B cell (primary cell): Measurements from ENCODE around the gene ZDHHC20. TPM values are rescaled to one million over a fixed set of nuclear protein-coding genes. Genes with fewer than 3 reads are reported as not detected.

Experiments
- ATAC-seq: fragments of 200-7000 bp; cut with Tn5 transposase; one replicate; pipeline ENCODE4 v1.10.0; 2021; ENCODE audit warnings: low read depth, mild to moderate bottlenecking, moderate number of reproducible peaks, moderate library complexity
- CTCF ChIA-PET: fragments of 350-600 bp; sonication (Branson Sonifier 250); formaldehyde crosslinking; loops from one replicate; lab custom pipeline; 2021; ENCODE audit warnings: antibody characterized with exemption, inconsistent platforms; lab: Charles Lee
- POLR2A ChIA-PET: fragments of 350-600 bp; sonication (Branson Sonifier 250); formaldehyde crosslinking; loops from one replicate; lab custom pipeline; 2021; ENCODE audit warnings: antibody characterized with exemption; lab: Charles Lee
- DNase-seq: peaks from one replicate; pipeline ENCODE4 v3.0.0; 2013
- H2AFZ ChIP-seq: 2 replicates; pipeline ENCODE4 v1.6.1; 2012; ENCODE audit warnings: mild to moderate bottlenecking, low read depth, low read length; ENCODE audit not compliant: insufficient read depth, poor library complexity, severe bottlenecking
- H3K27ac ChIP-seq, 2 donors: 1 replicate in 1 of 2; 2 replicates in 1 of 2; pipeline ENCODE4 v1.5.1; 2012 to 2013; ENCODE audit warnings: low read length in 2 of 2, mild to moderate bottlenecking in 2 of 2, moderate library complexity in 1 of 2
- H3K27me3 ChIP-seq, 4 experiments: fragments of 200-600 bp in 1 of 4; sonication (generic) in 1 of 4; replicated peaks in 1 of 4; 1 replicate in 2 of 4; 2 replicates in 2 of 4; pipeline versions ENCODE4 v1.6.1 to v1.7.0; 2013 to 2016; ENCODE audit warnings: low read length in 3 of 4, mild to moderate bottlenecking in 2 of 4, mixed read lengths in 1 of 4, moderate library complexity in 1 of 4; ENCODE audit not compliant: insufficient read depth in 4 of 4, control insufficient read depth in 3 of 4; ENCODE audit errors: control extremely low read depth in 1 of 4
- H3K36me3 ChIP-seq, 2 experiments: replicated peaks in 1 of 2; 1 replicate in 1 of 2; 2 replicates in 1 of 2; pipeline versions ENCODE4 v1.6.1 to v1.7.1; 2013; ENCODE audit warnings: low read length in 1 of 2; ENCODE audit not compliant: insufficient read depth in 2 of 2, control insufficient read depth in 1 of 2; ENCODE audit errors: control extremely low read depth in 1 of 2, extremely low read depth in 1 of 2
- H3K4me1 ChIP-seq, 2 donors: fragments of 200-600 bp in 1 of 2; sonication (generic) in 1 of 2; 1 replicate in 1 of 2; 2 replicates in 1 of 2; pipeline versions ENCODE4 v1.5.1 to v1.6.1; 2013 to 2017; ENCODE audit warnings: low read length in 2 of 2; ENCODE audit not compliant: control insufficient read depth in 2 of 2, insufficient read depth in 2 of 2
- H3K4me2 ChIP-seq: replicated peaks from 2 replicates; pipeline ENCODE3; 2012; ENCODE audit warnings: mild to moderate bottlenecking, low read depth, low read length; ENCODE audit not compliant: poor library complexity, severe bottlenecking
- H3K4me3 ChIP-seq, 5 experiments: fragments of 200-600 bp in 1 of 5; sonication (generic) in 1 of 5; 1 replicate in 3 of 5; 2 replicates in 2 of 5; pipeline versions ENCODE4 v1.5.1 to v1.7.0; 2011 to 2016; ENCODE audit warnings: low read length in 4 of 5, mild to moderate bottlenecking in 4 of 5, low read depth in 2 of 5, control low read depth in 1 of 5, moderate library complexity in 1 of 5; ENCODE audit not compliant: insufficient read depth in 1 of 5; ENCODE audit errors: control extremely low read depth in 1 of 5, extremely low read depth in 1 of 5
- H3K79me2 ChIP-seq: fragments of 200-600 bp; sonication (generic); one replicate; pipeline ENCODE4 v1.6.0; 2016; ENCODE audit warnings: low read length; ENCODE audit not compliant: control insufficient read depth, insufficient read depth
- H3K9ac ChIP-seq: fragments of 200-600 bp; sonication (generic); 2 replicates; pipeline ENCODE4 v1.6.1; 2017; ENCODE audit warnings: mild to moderate bottlenecking, low read length, moderate library complexity
- H3K9me3 ChIP-seq, 3 donors: one replicate each; pipeline versions ENCODE4 v1.6.1 to v1.7.1; 2013; ENCODE audit warnings: low read length in 2 of 3; ENCODE audit not compliant: control insufficient read depth in 2 of 3, insufficient read depth in 1 of 3; ENCODE audit errors: control extremely low read depth in 1 of 3
- H4K20me1 ChIP-seq: 2 replicates; pipeline ENCODE4 v1.6.0; 2012; ENCODE audit warnings: mild to moderate bottlenecking, low read length; ENCODE audit not compliant: insufficient read depth, control insufficient read depth, poor library complexity, severe bottlenecking
- H3K27ac Mint-ChIP-seq: one replicate; pipeline ENCODE4 v1.8.0; 2021; ENCODE audit warnings: mixed read lengths
- H3K27me3 Mint-ChIP-seq: one replicate; pipeline ENCODE4 v1.8.0; 2021; ENCODE audit warnings: mixed read lengths
- H3K4me1 Mint-ChIP-seq: one replicate; pipeline ENCODE4 v1.8.0; 2021; ENCODE audit warnings: mixed read lengths
- H3K4me3 Mint-ChIP-seq: one replicate; pipeline ENCODE4 v1.8.0; 2021; ENCODE audit warnings: mixed read lengths
- H3K9me3 Mint-ChIP-seq: one replicate; pipeline ENCODE4 v1.8.0; 2022; ENCODE audit warnings: mixed read lengths; ENCODE audit not compliant: insufficient read depth
- CTCF ChIP-seq: fragments of 200-600 bp; IDR thresholded peaks from one replicate; pipeline ENCODE4 v1.8.0; 2022; ENCODE audit warnings: antibody characterized with exemption, mild to moderate bottlenecking
- EZH2 ChIP-seq: IDR thresholded peaks from 2 replicates; pipeline ENCODE4 v1.6.1; 2012; ENCODE audit warnings: borderline replicate concordance, low read depth, mild to moderate bottlenecking, moderate library complexity, low read length; ENCODE audit not compliant: insufficient read depth, poor library complexity, severe bottlenecking
- WGBS: methylation state at CpG from one replicate; pipeline ENCODE4 v1.1.5; 2013; ENCODE audit warnings: missing lambda C conversion rate; ENCODE audit not compliant: insufficient coverage; 5-methylcytosine and 5-hydroxymethylcytosine counted together
- intact Hi-C: fragments of 100-400 bp; cut with micrococcal nuclease; formaldehyde crosslinking; loops from one replicate; pipeline ENCODE4 v1.10.0; 2022
- polyA plus RNA-seq: library from polyadenylated mRNA; depleted of rRNA; stranded (reverse); fragments of >200 nt; gene quantifications from 2 replicates; pipeline ENCODE4 v1.2.3, GENCODE V29; 2012
- total RNA-seq, 2 donors: library from RNA; stranded (reverse); fragments of 120-200 nt in 1 of 2; gene quantifications; 1 replicate in 1 of 2; 2 replicates in 1 of 2; pipeline versions ENCODE4 v1.2.3 to v1.2.4, GENCODE V29; 2013 to 2022

ZDHHC20 gene
- total and polyA plus RNA-seq, 2 donors (not counting 1 experiment from before 2014, with no cell fraction given), result 10.3 to 61.5 TPM

GRCh38 chr13:21465710-21466160 is 6.6 kb upstream of the ZDHHC20 start:
- WGBS, result 84% methylated on average over 9 of the region's 9 CpGs
- H3K4me2 ChIP-seq, result no peak overlapping the region

GRCh38 chr13:21463424-21463823 is 4.3 kb upstream of the ZDHHC20 start:
- Histone ChIP-seq H3K27me3 (no peaks in the 10 kb centered on the region), H3K4me1 (peaks cover 3 to 6% of the 10 kb centered on the region in 2 donors), H3K4me2 (no peak overlapping the region), H3K27ac (no peak overlapping the region), H4K20me1 (no peaks in the 10 kb centered on the region), H3K4me3 (no peak overlapping the region), H3K79me2 (peaks cover 6% of the 10 kb centered on the region), H3K9ac (no peak overlapping the region), H3K36me3 (no peaks in the 10 kb centered on the region), H3K9me3 (no peaks in the 10 kb centered on the region), H2AFZ (no peak overlapping the region)
- no peak overlapping the region for H3K27ac Mint-ChIP-seq
- ChIA-PET CTCF (interaction anchor here (3.0 kb wide), 1 partner anchor 13 kb away, joined by 14 read pairs; no protein-coding TSS in a partner anchor), POLR2A (no interaction called here)
- no peak overlapping the region for H3K4me3 Mint-ChIP-seq
- intact Hi-C loops, result no loop called here
- no peak for DNase-seq
- peaks cover 4% of the 10 kb centered on the region for H3K27me3 Mint-ChIP-seq
- TF ChIP-seq CTCF (no peak), EZH2 (no peak)
- H3K9me3 Mint-ChIP-seq, result no peaks in the 10 kb centered on the region
- ATAC-seq, result no peak
- H3K4me1 Mint-ChIP-seq, result peaks cover 6% of the 10 kb centered on the region

More at GRCh38 chr13:21465710-21466160, 6.6 kb upstream of the ZDHHC20 start:
- DNase-seq (no peak), ATAC-seq (no peak)
- Histone ChIP-seq H3K36me3 (no peaks in the 10 kb centered on the region), H3K79me2 (no peaks in the 10 kb centered on the region), H3K27ac (no peak overlapping the region), H4K20me1 (no peaks in the 10 kb centered on the region), H2AFZ (no peak overlapping the region), H3K9me3 (peaks cover 0 to 2% (median 0%) of the 10 kb centered on the region in 3 donors), H3K4me1 (no peaks in the 10 kb centered on the region), H3K4me3 (no peak overlapping the region), H3K27me3 (no peaks in the 10 kb centered on the region), H3K9ac (no peak overlapping the region)
- TF ChIP-seq EZH2 (no peak), CTCF (no peak)
- H3K27ac Mint-ChIP-seq, result no peak overlapping the region
- POLR2A ChIA-PET, result no interaction called here
- no peak overlapping the region for H3K4me3 Mint-ChIP-seq
- intact Hi-C loops, result no loop called here
- no peaks in the 10 kb centered on the region for H3K4me1 Mint-ChIP-seq
- H3K27me3 Mint-ChIP-seq, result peaks cover 6% of the 10 kb centered on the region
- CTCF ChIA-PET, result interaction anchor here (0.7 kb wide), 1 partner anchor 10 kb away, joined by 5 read pairs; no protein-coding TSS in a partner anchor
- H3K9me3 Mint-ChIP-seq, result peaks cover 1% of the 10 kb centered on the region
